ENCODE data around the gene SCO2.

The SCO2 gene

DNA sequence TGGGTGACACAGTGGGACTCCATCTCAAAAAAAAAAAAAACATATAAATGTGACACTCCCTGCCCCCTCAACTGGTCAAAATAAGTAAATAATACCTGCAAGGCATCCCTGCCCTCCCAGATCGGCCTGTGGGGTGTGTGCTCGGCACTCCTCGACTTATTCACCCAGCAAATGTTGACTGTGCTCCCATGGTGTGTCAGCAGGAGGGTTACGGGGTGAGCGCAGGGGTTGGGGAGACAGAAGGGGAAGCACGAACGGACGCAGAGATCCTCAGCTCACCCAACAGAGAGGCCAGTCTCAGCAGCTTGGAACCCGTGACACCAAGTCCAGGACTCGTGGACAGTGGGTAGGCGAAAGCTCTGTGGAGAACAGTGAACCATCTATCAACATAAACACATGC is 45.7 kb downstream of the SCO2 start:
- DNase-seq (ENCODE audit: low spot score) = no peak

DNA sequence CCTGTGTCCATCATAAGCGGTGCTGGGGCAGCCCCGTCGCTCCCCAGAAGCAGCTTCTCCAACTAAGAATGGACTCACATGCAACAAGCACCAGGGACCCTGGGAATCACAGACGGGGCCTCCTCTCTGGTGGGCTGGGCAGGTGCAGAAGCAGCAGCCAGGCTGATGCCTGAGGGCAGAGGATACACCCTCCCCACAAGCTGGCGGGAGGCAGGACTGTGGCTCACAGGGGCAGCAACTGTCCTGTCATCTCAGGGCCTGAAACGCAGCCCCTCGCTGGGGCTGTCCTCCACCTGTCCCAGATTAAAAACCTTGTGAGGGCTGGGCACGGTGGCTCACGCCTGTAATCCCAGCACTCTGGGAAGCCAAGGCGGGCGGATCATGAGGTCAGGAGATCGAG is 47.5 kb downstream of the SCO2 start:
- no peak for DNase-seq (ENCODE audit: low spot score)

DNA sequence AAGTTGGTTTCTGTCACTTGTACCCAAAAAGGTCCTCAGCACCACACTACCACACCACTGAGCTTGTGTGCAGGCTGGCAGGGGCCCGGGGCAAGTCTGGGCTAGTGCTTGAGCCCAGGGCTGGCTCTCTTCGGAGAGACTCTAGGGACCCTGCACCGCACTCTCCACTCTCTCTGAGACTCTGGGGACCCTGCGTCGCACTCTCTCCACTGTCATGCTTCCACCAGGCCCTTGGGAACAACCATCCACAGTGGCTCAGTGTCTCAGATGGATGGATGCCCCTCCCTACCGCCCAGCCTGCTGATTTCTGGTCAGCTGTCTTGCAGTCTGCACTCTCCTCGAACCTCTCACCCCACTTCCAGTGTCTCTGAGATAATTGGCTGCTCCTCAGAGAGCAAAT is 48.5 kb downstream of the SCO2 start:
- DNase-seq (ENCODE audit: low spot score) = no peak

DNA sequence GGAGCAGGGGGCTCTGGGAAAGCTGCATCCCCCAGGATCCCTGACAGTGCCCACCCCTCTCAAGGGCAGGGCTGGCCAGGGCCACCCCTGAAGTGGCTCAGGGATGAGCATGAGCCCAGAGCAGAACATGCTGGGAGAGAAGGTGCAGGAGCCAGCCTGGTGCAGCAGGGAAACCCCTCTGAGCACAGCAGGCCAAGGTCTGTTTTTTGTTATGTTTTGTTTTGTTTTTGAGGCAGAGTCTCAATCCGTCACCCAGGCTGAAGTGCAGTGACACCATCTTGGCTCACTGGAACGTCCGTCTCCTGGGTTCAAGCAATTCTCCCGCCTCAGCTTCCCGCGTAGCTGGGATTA is 49.8 kb downstream of the SCO2 start:
- DNase-seq (ENCODE audit: low spot score) = no peak

DNA sequence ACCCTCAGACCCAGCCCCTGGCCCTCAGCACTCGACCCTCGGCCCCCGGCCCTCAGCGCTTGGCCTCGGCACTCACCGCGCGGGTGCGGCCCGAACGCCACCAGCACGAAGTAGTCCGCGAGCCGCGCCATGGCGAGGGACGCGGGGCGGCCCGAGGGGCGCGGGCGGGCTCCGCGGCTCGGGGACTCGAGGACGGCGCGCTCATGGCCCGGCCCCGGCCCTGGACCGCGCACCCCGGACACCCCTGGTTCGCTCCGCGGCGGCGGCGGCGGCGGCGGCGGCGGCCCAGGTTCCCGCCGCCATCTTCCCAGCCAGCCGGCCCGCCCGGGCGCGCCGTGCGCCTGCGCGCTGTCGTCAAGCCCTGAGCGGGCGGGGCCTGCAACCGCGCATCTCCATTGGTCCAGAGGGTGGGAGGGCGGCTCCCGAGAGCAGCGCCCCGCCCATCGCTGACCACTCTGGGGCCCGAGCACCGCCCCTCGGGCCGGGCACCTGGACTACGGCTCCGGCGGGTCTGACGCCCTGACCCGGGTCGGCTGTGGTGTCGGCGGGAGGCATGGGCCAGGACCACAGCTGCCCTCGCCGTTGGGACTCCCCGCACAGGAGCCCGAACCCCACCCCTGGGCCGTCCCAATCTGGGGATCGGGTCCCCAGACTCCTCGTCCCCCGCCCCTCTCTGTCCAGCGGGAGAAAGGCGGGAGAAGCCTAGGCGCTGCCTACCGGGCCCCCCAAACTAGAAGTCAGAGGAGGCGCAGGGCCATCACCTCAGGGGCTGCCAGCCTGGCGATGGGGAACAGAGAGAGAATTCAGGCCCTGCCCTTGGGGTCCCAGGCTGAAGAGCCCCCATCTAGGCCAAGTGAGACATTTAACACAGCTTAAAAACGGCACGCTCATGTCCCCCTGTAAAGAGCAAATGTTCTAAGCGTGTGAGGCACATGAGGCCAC is 50.4 kb downstream of the SCO2 start, which contains the start of gene SBF1:
TSS of gene SBF1 (minus strand) at position 326 of the 942 bp plus-strand sequence. CDS start at position 131, 195 bp downstream.
- DNase-seq (ENCODE audit: low spot score) = peak; percentile 100

DNA sequence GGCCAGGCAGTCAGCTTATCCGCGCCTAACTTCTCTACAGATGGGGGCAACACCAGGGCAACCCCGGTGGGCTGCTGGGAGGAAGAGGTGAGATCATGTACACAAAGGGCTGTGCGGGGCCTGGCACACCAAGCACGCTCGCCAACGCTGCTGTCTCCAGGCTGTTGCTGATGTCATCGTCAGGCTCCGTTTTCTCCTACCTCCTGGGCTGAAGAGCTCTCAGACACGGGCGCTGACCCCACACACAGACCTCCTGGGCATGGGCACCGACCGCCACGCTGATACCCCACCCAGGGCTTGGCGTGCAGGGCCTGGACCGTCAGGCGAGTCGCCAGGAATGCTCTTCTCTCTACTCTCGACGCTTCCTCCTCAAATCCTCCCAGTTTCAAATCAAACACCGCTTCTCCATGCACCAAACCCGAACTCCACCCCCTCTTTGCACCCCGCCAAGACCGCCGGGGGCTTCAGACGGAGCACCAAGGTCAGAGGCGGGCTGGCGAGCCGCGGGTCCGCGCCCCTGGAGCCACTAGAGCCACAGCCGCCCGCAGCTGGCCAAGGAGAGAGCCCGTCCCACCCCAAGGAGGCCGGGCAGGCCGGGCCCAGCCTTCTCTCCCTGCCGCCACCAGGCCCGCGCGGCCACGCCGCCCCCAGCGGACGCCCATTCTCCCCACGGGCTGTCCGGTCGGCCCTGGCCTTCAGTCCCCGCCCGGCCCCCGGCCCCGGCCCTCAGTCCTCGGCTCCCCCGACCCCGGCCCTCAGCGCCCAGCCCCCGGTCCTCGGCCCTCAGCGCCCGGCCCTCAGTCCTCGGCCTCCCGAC is 51.3 kb downstream of the SCO2 start:
- DNase-seq (ENCODE audit: low spot score) = peak; percentile 84

All from AG20443 (cell line).